Spleen (tissue), 11 donors: ENCODE results near the gene OTOA. TPM values are rescaled to one million over a fixed set of nuclear protein-coding genes. Genes with fewer than 3 reads are reported as not detected.

Experiments
- DNase-seq: peaks from one replicate; pipeline ENCODE4 v3.0.0-alpha.2; 2020
- H3K27ac ChIP-seq, 8 donors: fragments of 200-600 bp; sonication (generic) in 7 of 8; 1 replicate in 4 of 8; 2 replicates in 4 of 8; pipeline versions ENCODE4 v1.5.0 to v1.8.0; 2016 to 2021; ENCODE audit warnings: inconsistent platforms in 4 of 8, mild to moderate bottlenecking in 4 of 8, moderate library complexity in 1 of 8
- H3K27me3 ChIP-seq, 7 donors: fragments of 200-600 bp; sonication (generic) in 6 of 7; replicated peaks in 1 of 7; 1 replicate in 4 of 7; 2 replicates in 3 of 7; pipeline versions ENCODE4 v1.5.0 to v1.8.0; 2016 to 2021; ENCODE audit warnings: inconsistent platforms in 3 of 7, mild to moderate bottlenecking in 1 of 7
- H3K36me3 ChIP-seq, 6 donors: fragments of 200-600 bp; sonication (generic) in 5 of 6; 1 replicate in 4 of 6; 2 replicates in 2 of 6; pipeline versions ENCODE4 v1.5.0 to v1.8.0; 2016 to 2021; ENCODE audit warnings: inconsistent platforms in 2 of 6
- H3K4me1 ChIP-seq, 6 donors: fragments of 200-600 bp; sonication (generic) in 5 of 6; 1 replicate in 3 of 6; 2 replicates in 3 of 6; pipeline versions ENCODE4 v1.5.0 to v1.8.0; 2016 to 2021; ENCODE audit warnings: inconsistent platforms in 3 of 6
- H3K4me3 ChIP-seq, 8 donors: fragments of 200-600 bp; sonication (generic) in 7 of 8; 1 replicate in 4 of 8; 2 replicates in 4 of 8; pipeline versions ENCODE4 v1.5.0 to v1.8.0; 2016 to 2021; ENCODE audit warnings: inconsistent platforms in 4 of 8, mild to moderate bottlenecking in 4 of 8, moderate library complexity in 2 of 8
- H3K9me3 ChIP-seq, 8 donors: fragments of 200-600 bp; sonication (generic) in 7 of 8; 1 replicate in 4 of 8; 2 replicates in 4 of 8; pipeline versions ENCODE4 v1.5.0 to v1.8.0; 2016 to 2021; ENCODE audit warnings: inconsistent platforms in 4 of 8
- POLR2A ChIP-seq, 3 donors: fragments of 450-650 bp; IDR thresholded peaks; one replicate each; pipeline ENCODE4 v1.5.1; 2017; ENCODE audit warnings: antibody characterized with exemption in 3 of 3, mild to moderate bottlenecking in 1 of 3
- POLR2AphosphoS5 ChIP-seq, 3 donors: sonication (generic); formaldehyde crosslinking; IDR thresholded peaks; one replicate each; pipeline ENCODE4 v1.5.1; 2017; ENCODE audit warnings: antibody characterized with exemption in 3 of 3
- WGBS, 5 donors: extraction: QIAGEN DNeasy Blood & Tissue Kit in 3 of 5; methylation state at CpG; one replicate each; pipeline versions ENCODE4 v1.1.5 to v1.1.7; 2013 to 2018; 5-methylcytosine and 5-hydroxymethylcytosine counted together
- intact Hi-C: fragments of 100-400 bp; cut with DNase I; formaldehyde crosslinking; loops from one replicate; pipeline ENCODE4 v1.15.0; 2023; ENCODE audit warnings: low total_unique reads
- polyA plus RNA-seq, 3 donors: library from polyadenylated mRNA; stranded (reverse); fragments of 200-250 nt; gene quantifications; one replicate each; pipeline ENCODE4 v1.2.1, GENCODE V29; 2013
- total RNA-seq, 7 donors: library from RNA; depleted of rRNA in 3 of 7; stranded (reverse); fragments of >200 nt in 3 of 7; fragmentation: NEBNext Ultra II Directional in 4 of 7; extraction: Animal tissue kit (Norgen Biotek cat#: 25700) in 4 of 7; gene quantifications; one replicate each; pipeline versions ENCODE4 v1.1.0 to v1.2.1, GENCODE V29; 2016 to 2021
- TF ChIP-seq, protein P1 (sequence below), 11 experiments: fragments of 200-600 bp in 7 of 11; fragments of 450-650 bp in 4 of 11; sonication (generic) in 4 of 11; IDR thresholded peaks in 8 of 11; conservative IDR thresholded peaks in 3 of 11; 1 replicate in 7 of 11; 2 replicates in 4 of 11; pipeline versions ENCODE4 v1.4.0 to v1.8.0; 2016 to 2021; ENCODE audit warnings: antibody characterized with exemption in 11 of 11, inconsistent platforms in 4 of 11, mild to moderate bottlenecking in 1 of 11
- donor health status: healthy with polysubstance abuse.
- donor health status: DM: no; HTN: no; CAD: no; lungs with moderate emphysema.
- donor health status: DM: no; HTN: no; CAD: no.
- donor health status: Bipolar disorder and iron deficiency.
- donor health status: healthy.
- donor health status: DM: no; HTN: no; CAD: no.
- donor health status: DM: yes; HTN: yes; CAD: no.

The OTOA gene
- total and polyA plus RNA-seq, 10 donors, result 0.86 to 3.1 (median 2.2) TPM

GRCh38 chr16:21702276-21702675 is 38.5 kb downstream of the OTOA start:
- TF ChIP-seq POLR2A (IDR thresholded peaks at IDR 0.05) (no peak), POLR2AphosphoS5 (IDR thresholded peaks at IDR 0.05) (no peak)
- TF ChIP-seq, protein P1, sequence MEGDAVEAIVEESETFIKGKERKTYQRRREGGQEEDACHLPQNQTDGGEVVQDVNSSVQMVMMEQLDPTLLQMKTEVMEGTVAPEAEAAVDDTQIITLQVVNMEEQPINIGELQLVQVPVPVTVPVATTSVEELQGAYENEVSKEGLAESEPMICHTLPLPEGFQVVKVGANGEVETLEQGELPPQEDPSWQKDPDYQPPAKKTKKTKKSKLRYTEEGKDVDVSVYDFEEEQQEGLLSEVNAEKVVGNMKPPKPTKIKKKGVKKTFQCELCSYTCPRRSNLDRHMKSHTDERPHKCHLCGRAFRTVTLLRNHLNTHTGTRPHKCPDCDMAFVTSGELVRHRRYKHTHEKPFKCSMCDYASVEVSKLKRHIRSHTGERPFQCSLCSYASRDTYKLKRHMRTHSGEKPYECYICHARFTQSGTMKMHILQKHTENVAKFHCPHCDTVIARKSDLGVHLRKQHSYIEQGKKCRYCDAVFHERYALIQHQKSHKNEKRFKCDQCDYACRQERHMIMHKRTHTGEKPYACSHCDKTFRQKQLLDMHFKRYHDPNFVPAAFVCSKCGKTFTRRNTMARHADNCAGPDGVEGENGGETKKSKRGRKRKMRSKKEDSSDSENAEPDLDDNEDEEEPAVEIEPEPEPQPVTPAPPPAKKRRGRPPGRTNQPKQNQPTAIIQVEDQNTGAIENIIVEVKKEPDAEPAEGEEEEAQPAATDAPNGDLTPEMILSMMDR (IDR thresholded peaks at IDR 0.05 in 8 of 11, conservative IDR thresholded peaks at IDR 0.05 in 3 of 11), result no peak
- no peaks in the 10 kb centered on the region for H3K27me3 ChIP-seq
- no peaks in the 10 kb centered on the region for H3K36me3 ChIP-seq
- no peak for DNase-seq
- no peaks in the 10 kb centered on the region for H3K9me3 ChIP-seq
- peaks cover 0 to 11% (median 4%) of the 10 kb centered on the region in 6 donors for H3K4me1 ChIP-seq
- intact Hi-C loops, result no loop called here
- no peak overlapping the region for H3K4me3 ChIP-seq
- H3K27ac ChIP-seq, result no peak overlapping the region
- 69 to 82% (median 76%) methylated on average over 3 of the region's 3 CpGs for WGBS, 5 donors

DNA sequence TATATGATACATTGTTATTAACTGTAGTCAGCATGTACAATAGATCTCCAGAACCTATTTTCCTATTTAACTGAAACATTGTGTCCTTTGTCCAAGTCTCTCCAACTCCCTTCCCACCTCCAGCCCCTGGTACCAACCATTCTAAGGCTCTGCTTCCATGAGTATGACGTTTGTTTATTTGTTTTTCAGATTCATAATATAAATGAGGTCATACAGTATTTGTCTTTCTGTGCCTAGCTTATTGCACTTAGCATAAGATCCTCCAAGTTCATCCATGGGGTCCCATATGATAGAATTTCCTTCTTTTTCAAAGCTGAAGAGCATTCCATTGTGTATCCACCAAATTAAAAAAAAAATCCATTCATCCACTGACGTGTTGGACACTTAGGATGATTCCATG is 39.4 kb downstream of the OTOA start:
- peaks cover 0 to 5% (median 0%) of the 10 kb centered on the region in 7 donors for H3K27me3 ChIP-seq
- no peaks in the 10 kb centered on the region for H3K9me3 ChIP-seq
- no peaks in the 10 kb centered on the region for H3K36me3 ChIP-seq
- peaks cover 0 to 15% (median 4%) of the 10 kb centered on the region in 6 donors for H3K4me1 ChIP-seq
- no peak for TF ChIP-seq POLR2AphosphoS5 (IDR thresholded peaks at IDR 0.05)
- TF ChIP-seq, protein P1 (IDR thresholded peaks at IDR 0.05 in 8 of 11, conservative IDR thresholded peaks at IDR 0.05 in 3 of 11), result no peak
- no peak for TF ChIP-seq POLR2A (IDR thresholded peaks at IDR 0.05)
- no peak overlapping the region for H3K4me3 ChIP-seq
- H3K27ac ChIP-seq, result no peak overlapping the region
- DNase-seq, result no peak
- intact Hi-C loops, result no loop called here
- 55 to 75% (median 59%) methylated on average over 2 of the region's 2 CpGs for WGBS, 5 donors

DNA sequence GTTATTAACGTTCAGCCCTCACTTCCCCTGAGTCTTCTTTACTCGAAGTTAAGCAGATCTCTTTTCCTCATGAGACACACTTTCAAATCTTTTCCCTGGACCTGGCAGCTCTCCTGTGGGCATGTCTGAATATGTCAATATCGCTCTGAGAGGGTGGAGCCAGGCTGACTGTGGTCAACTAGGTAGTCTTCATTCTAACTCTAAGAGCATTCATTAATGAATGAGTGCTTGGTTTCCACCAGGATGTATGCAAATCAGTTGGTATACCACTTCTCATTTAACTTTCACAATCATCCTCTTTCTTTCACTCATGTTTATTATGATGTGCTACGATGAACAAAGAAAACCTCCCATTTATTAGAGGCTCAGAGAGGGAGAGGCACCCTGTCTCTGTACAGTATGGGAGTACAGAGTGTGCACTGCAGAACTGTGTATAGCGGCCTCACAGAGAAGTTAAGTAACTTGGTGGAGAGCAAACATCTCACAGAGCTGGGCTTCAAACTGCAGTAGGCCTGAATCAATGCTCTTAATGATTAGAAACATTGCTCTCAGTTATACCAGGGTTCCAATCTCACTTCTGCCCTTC is 39.9 kb downstream of the OTOA start:
- 50 to 66% (median 56%) methylated on average over 5 of the region's 5 CpGs for WGBS, 5 donors
- H3K27me3 ChIP-seq, result peaks cover 0 to 6% (median 0%) of the 10 kb centered on the region in 7 donors
- intact Hi-C loops, result no loop called here

GRCh38 chr16:21704266-21704665 is 40.5 kb downstream of the OTOA start:
- Histone ChIP-seq H3K4me1 (peaks cover 0 to 23% (median 10%) of the 10 kb centered on the region in 6 donors), H3K27ac (no peak overlapping the region), H3K9me3 (no peaks in the 10 kb centered on the region), H3K36me3 (no peaks in the 10 kb centered on the region), H3K27me3 (peaks cover 0 to 6% (median 0%) of the 10 kb centered on the region in 7 donors), H3K4me3 (no peak overlapping the region)
- TF ChIP-seq, protein P1 (IDR thresholded peaks at IDR 0.05 in 8 of 11, conservative IDR thresholded peaks at IDR 0.05 in 3 of 11), result no peak
- intact Hi-C loops, result no loop called here
- WGBS, 5 donors, result 86 to 93% (median 90%) methylated on average over 5 of the region's 5 CpGs
- DNase-seq, result no peak

More for the DNA sequence above, 39.9 kb downstream of the OTOA start:
- no peak overlapping the region for H3K4me3 ChIP-seq
- no peak overlapping the region for H3K27ac ChIP-seq
- no peaks in the 10 kb centered on the region for H3K9me3 ChIP-seq
- H3K36me3 ChIP-seq, result no peaks in the 10 kb centered on the region
- TF ChIP-seq, protein P1 (IDR thresholded peaks at IDR 0.05 in 8 of 11, conservative IDR thresholded peaks at IDR 0.05 in 3 of 11), result no peak
- DNase-seq, result no peak
- peaks cover 0 to 21% (median 9%) of the 10 kb centered on the region in 6 donors for H3K4me1 ChIP-seq
